Chondrocyte (in vitro differentiated cells): ENCODE results near the gene APOL3. TPM values are rescaled to one million over a fixed set of nuclear protein-coding genes. Genes with fewer than 3 reads are reported as not detected.
"Not testable (repeated sequence)": the region's sequence is repeated elsewhere in the genome, so short reads cannot be mapped to it uniquely, and the experiment has no call there.

Source experiments
- DNase-seq: peaks from one replicate; pipeline ENCODE4 v3.0.0; 2021; ENCODE audit warnings: mixed read lengths, low spot score
- H3K27ac Mint-ChIP-seq: one replicate; pipeline ENCODE4 v1.8.0; 2021; ENCODE audit warnings: mild to moderate bottlenecking, moderate library complexity, mixed read lengths; ENCODE audit not compliant: unreplicated experiment
- H3K27me3 Mint-ChIP-seq: 2 replicates; pipeline ENCODE4 v1.8.0; 2021; ENCODE audit warnings: low read depth, mixed read lengths
- H3K36me3 Mint-ChIP-seq: 2 replicates; pipeline ENCODE4 v1.8.0; 2021; ENCODE audit warnings: low read depth, mixed read lengths
- H3K4me1 Mint-ChIP-seq: 2 replicates; pipeline ENCODE4 v1.8.0; 2021; ENCODE audit warnings: low read depth, mild to moderate bottlenecking, mixed read lengths
- H3K4me3 Mint-ChIP-seq: one replicate; pipeline ENCODE4 v1.8.0; 2021; ENCODE audit warnings: mild to moderate bottlenecking, moderate library complexity, mixed read lengths; ENCODE audit not compliant: unreplicated experiment
- H3K9me3 Mint-ChIP-seq: 2 replicates; pipeline ENCODE4 v1.8.0; 2021; ENCODE audit warnings: low read depth, mixed read lengths
- CTCF ChIP-seq: fragments of 200-600 bp; sonication (generic); IDR thresholded peaks from 2 replicates; pipeline ENCODE4 v1.5.0; 2021; ENCODE audit warnings: antibody characterized with exemption, mild to moderate bottlenecking, moderate library complexity
- long read RNA-seq: library from polyadenylated mRNA; stranded (forward); transcript quantifications from one replicate; pipeline ENCODE4 v2.0.0, GENCODE V29; 2021
- total RNA-seq: library from RNA; stranded (reverse); gene quantifications from 3 replicates; pipeline ENCODE4 v1.2.1, GENCODE V29; 2021

Gene APOL3
- total RNA-seq: 2.3 to 5.9 TPM (median 3.4 TPM) in 3 replicates
- long read RNA-seq, partial matches to known transcripts: 0 of 2 reads
- long read RNA-seq, other reads (novel, unspliced or antisense): 1 of 2 reads

GRCh38 chr22:36160499-36160942, at the start of gene APOL3:
Gene APOL3, minus strand, starts transcription at chr22:36160755. Its CDS starts 11,700 bp downstream, at chr22:36149055.
- Mint-ChIP-seq H3K27ac (peak within 1 kb of the TSS; percentile 49), H3K27me3 (peaks cover 3% of the 10 kb centered on the region), H3K4me3 (no peak within 1 kb of the TSS), H3K9me3 (no peaks in the 10 kb centered on the region), H3K4me1 (peaks cover 39% of the 10 kb centered on the region), H3K36me3 (no peaks in the 10 kb centered on the region)
- no peak for TF ChIP-seq CTCF
- DNase-seq: no peak

GRCh38 chr22:36210224-36210623, 49.7 kb upstream of the APOL3 start:
- TF ChIP-seq CTCF: no peak
- H3K4me1 Mint-ChIP-seq: peaks cover 7% of the 10 kb centered on the region
- H3K27ac Mint-ChIP-seq: no peak overlapping the region
- DNase-seq: no peak
- H3K4me3 Mint-ChIP-seq: no peak overlapping the region
- peaks cover 4% of the 10 kb centered on the region for H3K9me3 Mint-ChIP-seq
- H3K27me3 Mint-ChIP-seq: peaks cover 20% of the 10 kb centered on the region
- H3K36me3 Mint-ChIP-seq: no peaks in the 10 kb centered on the region

GRCh38 chr22:36209488-36209908, 48.9 kb upstream of the APOL3 start:
- not testable (repeated sequence) for H3K27ac Mint-ChIP-seq, H3K4me1 Mint-ChIP-seq, H3K4me3 Mint-ChIP-seq, H3K9me3 Mint-ChIP-seq, H3K36me3 Mint-ChIP-seq, DNase-seq
- peaks cover 15% of the 10 kb centered on the region for H3K27me3 Mint-ChIP-seq

- H3K27ac Mint-ChIP-seq: no peak overlapping the region
- no peak overlapping the region for H3K4me3 Mint-ChIP-seq
- H3K36me3 Mint-ChIP-seq: no peaks in the 10 kb centered on the region
- H3K4me1 Mint-ChIP-seq: peaks cover 7% of the 10 kb centered on the region
- peaks cover 4% of the 10 kb centered on the region for H3K9me3 Mint-ChIP-seq
- peaks cover 15% of the 10 kb centered on the region for H3K27me3 Mint-ChIP-seq
- no peak for TF ChIP-seq CTCF
- DNase-seq: no peak
Observed at GRCh38 chr22:36208914-36209313, 48.4 kb upstream of the APOL3 start.

- Mint-ChIP-seq H3K4me3 (no peak overlapping the region), H3K27ac (no peak overlapping the region)
- TF ChIP-seq CTCF: no peak
Observed at GRCh38 chr22:36208162-36208765, 47.7 kb upstream of the APOL3 start.

GRCh38 chr22:36206255-36206654, 45.7 kb upstream of the APOL3 start:
- Mint-ChIP-seq H3K9me3 (peaks cover 4% of the 10 kb centered on the region), H3K27ac (no peak overlapping the region), H3K27me3 (peaks cover 5% of the 10 kb centered on the region), H3K4me1 (peaks cover 5% of the 10 kb centered on the region), H3K36me3 (no peaks in the 10 kb centered on the region), H3K4me3 (no peak overlapping the region)
- no peak for TF ChIP-seq CTCF
- DNase-seq: no peak

More at GRCh38 chr22:36208162-36208765, 47.7 kb upstream of the APOL3 start:
- Mint-ChIP-seq H3K27me3 (peaks cover 12% of the 10 kb centered on the region), H3K4me1 (peaks cover 7% of the 10 kb centered on the region), H3K9me3 (peaks cover 4% of the 10 kb centered on the region), H3K36me3 (no peaks in the 10 kb centered on the region)
- no peak for DNase-seq

- H3K9me3 Mint-ChIP-seq, H3K27me3 Mint-ChIP-seq, H3K4me1 Mint-ChIP-seq, H3K27ac Mint-ChIP-seq, DNase-seq, H3K4me3 Mint-ChIP-seq, H3K36me3 Mint-ChIP-seq: not testable (repeated sequence)
Observed at GRCh38 chr22:36205573-36205972, 45.0 kb upstream of the APOL3 start.
